GM21360 (cell line): ENCODE results near the gene DLL1.
A peak's percentile ranks its signal among the peaks of the same experiment; 100 is the strongest.

Experiments
- ATAC-seq: cut with Tn5 transposase; IDR thresholded peaks from one replicate; pipeline ENCODE4 v1.9.1; 2021; ENCODE audit warnings: mild to moderate bottlenecking, moderate library complexity; ENCODE audit not compliant: unreplicated experiment

The DLL1 gene

DNA sequence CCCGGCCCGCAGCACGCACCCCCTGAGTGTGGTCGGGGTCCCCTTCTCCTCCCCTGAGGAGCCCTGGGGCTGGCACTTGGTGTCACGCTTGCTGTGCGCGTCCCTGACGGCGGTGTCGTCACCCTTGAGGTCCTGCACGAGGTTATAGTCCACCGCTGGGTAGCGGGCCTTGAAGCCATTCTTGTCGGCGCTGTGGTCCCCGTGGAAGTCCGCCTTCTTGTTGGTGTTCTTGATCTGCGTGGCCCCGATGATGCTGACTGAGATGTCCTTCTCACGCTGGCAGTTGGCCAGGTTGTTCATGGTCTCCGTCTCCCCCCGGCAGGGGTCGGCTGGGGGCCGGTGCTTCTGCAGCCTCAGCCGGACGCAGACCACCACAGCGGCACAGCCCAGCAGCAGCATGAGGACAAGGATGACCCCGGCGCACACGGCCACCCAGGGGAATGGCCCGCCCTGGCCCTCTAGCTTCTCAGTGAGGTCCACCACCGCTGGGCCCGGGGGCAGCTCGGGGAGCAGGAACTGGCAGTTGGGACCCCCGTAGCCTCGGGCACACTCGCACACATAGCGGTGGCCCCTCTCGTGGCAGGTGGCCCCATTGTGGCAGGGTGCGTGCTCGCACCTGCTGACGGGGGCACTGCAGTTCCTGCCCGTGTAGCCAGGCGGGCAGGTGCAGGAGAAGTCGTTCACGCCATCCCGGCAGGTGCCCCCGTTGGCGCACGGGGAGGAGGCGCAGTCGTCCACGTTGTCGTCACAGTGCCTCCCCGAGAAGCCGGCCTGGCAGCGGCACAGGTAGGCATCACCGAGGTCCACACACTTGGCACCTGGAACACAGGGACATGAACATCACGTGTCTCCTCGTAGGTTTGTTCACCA, 7.4 kb downstream of the DLL1 start:
- no peak for ATAC-seq

DNA sequence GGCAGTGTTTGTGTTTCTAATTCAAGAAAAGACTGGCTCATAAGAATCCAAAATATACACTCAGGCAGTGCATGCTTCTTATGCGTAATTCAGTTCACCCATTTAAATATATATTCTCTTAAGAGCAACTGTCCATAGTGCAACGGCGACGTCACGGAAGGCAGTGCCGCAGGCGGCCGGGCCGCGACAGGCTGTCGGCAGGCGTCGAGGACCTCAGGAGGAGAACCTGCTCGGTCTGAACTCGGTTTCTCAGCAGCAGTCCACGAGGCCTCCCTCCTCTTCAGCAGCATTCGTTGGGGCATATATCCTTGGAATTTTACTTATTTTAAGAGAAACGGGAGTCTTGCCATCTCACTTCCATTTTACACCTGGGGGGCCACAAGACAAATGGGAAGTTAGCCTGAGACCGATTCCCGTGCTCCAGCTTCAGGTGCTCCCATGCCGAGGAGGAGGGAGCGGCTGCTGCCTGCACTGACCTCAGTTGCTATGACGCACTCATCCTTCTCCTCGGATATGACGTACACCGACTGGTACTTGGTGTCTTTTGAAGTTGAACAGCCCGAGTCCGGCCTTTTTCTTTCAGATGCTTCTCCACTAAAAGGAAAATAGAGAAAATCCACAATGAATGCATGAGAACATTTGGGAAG, 8.2 kb downstream of the DLL1 start:
- no peak for ATAC-seq

DNA sequence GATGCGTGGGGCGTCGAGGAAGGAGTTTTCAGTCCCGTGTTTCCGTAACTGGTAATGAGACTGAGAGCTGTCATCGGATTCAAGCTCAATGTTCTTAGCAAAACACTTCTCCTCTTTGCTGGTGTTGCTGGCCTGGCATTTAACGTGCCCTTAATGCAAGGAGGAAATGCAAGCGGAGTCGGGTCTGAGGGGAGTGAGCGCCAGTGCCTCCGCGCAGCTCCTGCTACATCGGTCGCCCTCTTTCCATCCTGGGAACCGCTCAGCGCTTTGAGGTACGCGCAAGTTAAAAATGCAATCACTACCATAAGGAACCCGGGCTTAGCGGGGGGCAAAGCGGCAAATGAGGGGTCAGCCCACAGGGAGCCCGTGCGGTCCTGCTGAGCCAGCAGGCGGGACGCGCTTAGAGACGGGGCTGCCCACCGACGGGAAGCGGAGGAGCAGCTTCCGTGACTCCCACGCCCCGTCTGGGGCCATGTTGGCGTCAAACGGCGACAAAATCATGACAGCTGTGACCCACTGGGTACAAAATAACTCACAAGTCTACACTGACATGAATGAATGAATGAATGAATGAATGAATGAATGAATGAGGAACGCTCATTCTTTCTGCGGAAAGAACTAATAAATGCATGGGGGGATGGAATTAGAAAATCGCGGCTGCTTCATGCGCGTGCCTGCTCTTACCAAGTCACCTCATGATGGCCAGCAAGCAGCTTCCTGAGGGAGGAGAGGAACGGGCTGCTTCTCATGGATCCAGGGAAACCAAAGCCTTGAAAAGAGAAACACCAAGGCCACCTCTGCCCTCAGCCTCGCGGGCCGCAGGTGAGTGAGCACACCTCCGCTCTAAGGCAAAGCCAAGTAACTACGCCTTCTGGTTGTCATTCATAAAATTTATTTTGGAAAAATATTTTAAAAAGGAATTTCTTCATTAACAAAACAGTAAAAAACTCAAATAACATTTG, 9.3 kb downstream of the DLL1 start:
- no peak for ATAC-seq

DNA sequence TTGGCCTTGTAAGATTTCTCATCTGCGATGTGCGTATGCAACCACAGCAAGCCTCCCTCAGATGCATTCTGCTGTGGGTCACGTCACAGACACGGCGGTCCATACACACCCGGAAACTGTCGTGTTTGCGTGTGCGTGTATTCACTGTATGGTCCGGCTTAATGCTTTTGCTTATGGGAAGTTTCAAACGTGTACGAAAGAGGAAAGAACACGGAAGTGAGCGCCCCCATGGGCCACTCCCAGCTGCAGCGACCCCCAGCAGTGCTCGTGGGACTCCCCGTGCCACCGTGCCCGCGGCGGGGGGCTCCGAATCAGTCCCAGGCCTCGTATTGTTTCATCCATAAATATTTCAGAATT, 10.2 kb downstream of the DLL1 start:
- ATAC-seq, result peak; percentile 28

DNA sequence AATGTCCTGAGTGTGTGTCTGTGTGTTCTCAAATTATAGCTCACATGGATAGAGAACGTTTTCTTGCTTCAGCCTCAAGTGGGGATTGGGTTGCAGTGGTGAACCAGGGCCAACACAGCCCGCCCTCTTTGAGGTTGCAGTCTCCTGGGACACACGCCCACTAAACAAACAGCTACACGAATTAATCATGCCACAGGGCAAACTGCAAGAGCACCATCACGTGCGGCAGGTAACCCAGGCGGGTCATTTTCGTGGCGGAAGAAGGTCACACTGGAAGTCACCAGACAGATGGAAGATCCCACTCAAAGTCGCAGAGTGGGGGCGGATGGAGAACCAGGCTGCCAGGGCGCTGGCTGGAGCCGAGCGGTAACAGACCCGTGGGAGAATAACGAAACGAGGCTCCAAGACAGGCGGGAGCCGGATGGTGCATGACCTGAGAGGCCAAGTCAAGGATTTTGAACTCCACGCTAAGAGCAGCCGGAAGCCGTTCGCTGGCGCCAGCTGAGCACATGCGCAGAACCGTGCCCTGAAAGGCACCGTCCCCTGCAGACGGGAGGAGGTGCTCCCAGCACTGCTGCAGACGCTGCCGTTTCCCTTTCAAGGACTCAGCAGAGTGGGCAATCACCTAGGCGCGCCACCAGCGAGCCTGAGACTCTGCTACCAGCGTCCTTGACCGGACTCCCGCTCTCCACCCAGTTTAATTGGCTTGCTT, 10.7 kb downstream of the DLL1 start:
- peak; percentile 82 for ATAC-seq

DNA sequence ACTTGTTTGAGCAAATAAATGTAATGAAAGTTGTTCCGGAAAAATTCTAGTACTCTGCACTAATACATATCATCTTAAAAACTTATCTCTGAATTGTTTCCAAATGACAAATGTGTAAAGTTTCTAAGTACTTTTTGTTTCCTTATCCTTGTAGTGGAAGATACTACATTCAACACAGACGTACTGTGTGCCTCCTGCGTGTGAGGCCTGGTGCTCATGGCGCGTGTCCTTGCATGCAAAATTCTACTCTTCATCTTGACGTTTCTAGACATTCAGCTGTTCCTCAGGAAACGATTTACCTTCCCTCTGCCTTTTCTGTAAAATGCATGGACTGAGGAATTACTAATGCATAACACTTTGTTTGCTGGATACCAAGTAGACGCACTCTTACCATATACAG, 11.5 kb downstream of the DLL1 start:
- ATAC-seq, result no peak

DNA sequence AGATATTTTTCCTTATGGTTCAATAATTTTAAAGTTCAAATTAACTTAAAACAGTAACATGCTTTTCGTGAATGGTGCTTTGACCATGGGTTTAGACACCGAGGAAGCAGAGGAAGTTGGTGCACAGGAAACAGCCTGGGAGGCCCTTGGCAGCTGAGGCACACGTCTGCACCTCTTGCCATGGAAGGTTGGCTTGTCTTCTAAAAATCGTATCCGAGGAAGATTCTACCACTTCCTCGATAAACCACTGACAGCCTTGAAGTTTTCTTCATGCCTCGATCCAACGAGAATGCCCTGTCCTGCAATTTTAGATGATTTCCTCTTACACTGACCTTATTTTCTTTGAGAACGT, 12.2 kb downstream of the DLL1 start:
- no peak for ATAC-seq

DNA sequence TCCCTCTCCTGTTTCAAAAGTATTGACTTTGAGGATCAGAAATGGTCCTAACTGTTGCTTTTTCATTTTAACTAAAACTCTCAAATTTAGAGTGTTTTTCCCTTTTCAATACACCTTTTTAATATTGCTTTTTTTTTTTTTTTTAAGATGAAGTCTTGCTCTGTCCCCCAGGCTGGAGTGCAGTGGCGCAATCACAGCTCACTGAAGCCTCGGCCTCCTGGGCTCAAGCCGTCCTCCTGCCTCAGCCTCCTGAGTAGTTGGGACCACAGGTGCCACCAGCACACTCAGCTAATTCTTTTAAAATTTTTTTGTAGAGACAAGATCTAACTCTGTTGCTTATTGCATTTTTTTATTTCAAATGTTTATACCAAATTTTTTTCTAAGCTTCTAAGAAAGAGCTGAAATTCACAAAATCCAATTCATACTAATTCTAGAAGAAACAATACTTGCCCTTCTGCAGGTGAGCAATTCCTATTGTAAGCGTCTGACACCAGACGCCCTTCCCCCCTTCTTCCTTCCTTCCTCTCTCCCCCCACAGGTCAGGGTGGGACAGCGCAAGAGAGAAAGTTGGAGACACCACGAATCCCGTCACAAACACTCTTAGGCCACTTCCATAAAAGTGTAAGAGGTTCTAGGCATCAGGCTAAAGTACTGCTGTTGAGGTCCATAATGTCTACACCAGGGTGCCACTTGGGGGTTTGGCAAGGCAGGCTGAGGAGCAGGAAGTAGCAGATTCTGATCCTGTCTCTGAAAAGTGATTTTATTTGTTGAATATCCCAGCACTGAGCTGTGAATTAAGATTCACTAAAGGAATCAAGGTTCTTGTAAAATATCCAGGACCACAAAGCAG, 12.8 kb downstream of the DLL1 start:
- ATAC-seq, result no peak

DNA sequence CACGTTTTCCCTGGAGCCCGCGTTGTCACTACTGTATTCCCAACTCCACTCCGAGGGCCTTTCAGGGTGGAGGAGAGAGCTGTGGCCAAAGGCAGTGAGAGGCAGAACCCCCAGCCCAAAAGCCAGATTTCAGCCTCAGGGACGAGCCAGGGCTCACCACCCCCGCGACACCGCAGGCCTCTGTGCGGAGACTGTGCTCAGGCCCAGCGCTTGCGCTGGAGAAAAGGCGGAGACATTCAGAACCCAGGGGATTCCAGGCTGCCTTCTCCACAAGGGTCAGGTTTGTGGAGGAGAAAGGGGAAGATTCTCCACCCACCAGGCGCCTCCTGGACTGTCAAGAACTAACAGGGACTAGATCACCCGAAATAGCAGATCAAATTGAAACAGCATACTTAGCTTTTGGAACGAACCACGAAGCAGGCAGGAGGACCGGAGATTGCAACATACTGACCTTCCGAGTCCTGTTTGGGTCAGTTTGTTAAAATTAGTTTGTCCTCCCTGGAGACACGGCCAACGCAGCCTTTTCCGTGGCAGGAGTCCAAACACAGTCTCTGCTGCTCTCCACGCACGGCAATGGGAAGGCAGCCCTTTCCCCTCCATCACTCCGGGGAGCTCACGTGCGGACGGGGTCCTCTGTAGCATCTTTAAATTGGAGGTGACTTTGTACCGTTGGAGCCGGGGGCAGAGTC, 14.4 kb downstream of the DLL1 start:
- no peak for ATAC-seq

DNA sequence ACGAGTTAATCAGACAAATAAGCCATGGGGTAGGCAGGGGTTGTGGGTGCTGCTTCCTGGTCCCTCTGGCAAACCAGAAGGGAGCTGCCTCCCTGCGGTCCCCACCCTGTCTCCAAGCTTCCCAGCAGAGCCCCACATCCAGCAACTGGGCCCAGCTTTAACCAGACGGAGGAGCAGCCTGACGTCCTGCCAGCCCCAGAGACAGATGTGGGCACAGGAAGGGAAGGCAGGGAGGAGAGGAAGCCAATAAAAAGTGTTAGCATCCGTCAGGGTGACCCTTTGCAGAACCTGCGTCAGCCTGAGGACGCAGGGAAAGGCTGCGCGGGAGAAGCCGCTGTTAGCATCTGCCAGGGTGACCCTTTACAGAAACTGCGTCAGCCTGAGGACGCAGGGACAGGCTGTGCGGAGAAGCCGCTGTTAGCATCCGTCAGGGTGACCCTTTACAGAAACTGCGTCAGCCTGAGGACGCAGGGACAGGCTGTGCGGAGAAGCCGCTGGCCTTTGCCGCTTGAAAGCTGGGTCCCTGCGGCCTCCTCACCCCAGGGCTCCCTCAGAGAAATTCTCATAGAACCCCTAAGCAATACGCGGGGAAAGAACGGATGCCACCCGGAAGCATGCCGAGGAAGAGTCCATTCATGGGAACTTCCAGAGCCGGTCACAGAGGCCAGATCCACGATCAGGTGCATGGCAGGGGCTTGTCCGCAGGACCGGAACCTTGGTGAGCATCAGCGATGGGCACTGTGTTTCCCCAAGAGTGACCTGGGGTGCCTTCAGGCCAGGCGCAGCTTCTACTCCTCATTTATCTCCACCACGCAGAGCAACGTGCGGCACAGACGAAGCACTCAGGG, 15.9 kb downstream of the DLL1 start:
- ATAC-seq, result no peak

DNA sequence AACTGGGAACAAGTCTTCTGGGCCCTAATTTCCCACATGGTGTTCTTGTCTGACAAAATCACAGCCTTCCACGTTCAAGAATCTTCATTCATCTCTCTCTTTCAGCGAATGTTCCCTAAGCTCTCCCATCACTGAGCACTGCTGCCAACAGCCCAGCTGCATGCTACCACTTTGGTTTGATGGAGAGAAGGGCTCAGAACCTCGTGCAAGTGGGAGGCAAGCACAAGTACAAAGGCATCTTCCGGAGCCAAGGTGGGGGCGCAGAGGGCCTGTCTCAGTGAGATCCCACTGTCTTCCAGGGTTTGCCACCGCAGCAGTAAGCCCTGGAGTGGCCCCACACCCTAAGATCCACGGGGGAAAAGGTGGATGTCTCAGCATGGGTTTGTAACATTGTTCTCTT, 17.2 kb downstream of the DLL1 start:
- no peak for ATAC-seq

DNA sequence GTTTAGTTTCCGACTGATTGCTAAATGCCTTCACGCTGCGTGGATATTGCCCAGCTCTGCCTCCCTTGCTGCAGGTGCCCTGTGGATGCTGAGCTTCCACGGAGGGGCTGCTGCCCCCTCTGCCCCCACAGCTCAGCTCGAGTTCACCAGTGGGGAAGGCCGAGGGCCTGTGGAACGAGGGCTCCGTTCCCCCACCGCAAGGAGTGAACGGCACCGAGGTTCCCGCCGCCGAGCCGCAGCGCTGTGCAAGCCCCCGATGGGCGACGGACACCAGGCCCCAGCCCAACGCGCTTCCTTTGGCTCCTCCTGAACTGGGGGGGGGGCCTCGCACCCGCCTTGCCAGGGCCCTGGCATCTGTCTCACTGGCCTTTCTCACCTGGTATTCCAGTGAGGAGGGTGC, 17.7 kb downstream of the DLL1 start:
- no peak for ATAC-seq

DNA sequence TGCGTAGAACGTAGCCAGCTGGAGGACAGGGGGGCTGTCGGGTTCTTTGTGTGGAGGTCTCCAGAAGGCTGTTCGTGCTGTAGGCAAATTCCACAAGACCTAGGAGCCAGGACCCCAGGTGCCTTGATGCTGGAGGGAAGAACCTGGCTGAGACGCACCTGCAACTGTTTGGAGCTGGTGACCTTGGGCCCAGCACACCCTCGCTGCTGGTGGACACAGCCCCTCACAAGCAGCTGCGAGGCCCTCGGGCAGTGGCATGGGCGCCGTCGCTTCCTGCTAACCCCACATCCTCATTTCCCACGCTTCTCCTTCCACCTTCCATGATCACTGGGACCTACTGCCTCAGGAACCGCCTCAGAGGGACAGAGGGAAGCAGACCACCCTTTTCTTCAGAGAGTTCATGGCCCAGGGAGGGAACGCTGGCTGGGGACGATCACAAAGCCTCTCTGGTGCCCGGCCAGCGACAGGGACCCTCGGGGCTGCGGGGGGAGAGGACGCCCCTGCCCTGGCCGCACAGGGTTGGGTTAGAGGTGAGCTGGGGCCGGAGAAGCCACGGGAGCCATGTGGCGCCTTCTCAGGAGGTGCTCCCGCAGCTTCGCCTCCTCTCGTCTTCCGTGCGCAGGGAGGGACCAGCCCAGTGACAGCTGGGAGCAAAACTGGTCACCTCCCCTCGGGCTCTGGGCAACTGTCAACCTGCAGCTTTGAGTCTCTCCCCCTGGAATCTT, 18.4 kb downstream of the DLL1 start:
- ATAC-seq, result no peak

DNA sequence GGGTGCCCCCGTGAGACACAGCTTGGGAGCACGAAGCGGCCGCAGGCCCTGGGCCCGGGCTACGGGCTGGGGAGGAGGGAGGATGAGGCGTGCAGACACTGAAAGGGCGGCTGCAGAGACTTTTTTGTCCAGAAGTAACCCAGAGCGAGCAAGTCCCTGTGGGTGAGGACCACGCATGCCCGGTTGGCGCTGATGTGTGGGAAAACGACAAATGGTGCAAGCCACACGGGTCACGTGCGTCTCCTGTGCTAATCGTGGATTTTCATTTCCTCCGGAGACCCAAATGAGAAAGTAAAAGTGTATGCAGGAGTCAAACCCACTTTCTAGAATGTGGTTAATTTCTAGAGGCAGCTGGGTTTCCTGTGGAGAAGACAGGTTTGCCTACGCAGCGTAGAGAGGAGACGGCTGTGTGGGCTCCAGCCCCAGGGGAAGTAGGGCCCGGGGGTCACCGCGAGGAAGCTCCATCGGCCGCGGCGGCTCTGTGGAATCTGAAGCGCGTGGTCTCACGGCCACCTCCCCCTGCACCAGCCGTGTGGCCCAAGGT, 19.0 kb downstream of the DLL1 start:
- peak; percentile 96 for ATAC-seq

DNA sequence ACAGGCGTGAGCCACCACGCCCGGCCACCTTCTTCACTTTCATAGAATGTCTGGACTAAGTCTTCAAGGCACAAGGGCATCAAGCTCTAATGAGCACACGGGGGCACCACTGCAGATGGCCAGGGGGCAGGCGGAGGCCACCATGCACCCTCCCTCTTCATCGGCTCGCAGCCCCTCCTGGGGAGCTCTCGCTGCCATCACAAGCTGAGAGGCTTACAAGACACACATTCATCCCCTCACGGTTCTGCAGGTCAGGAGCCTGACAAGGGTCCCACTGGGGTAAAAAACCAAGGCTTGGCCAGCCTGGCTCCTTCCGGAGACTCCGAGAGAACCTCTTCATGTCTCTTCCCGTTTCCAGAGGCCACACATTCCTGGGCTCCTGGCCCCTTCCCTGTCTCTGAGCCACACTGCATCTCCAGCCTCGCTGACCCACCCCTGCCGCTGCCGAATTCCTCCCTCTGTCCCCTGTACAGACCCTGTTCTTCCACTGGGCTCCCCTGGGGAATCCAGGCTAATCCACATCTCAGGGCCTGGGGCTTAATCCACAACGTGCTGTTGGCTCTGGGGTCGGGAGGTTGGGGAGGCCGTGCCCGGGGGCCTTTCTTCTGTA, 19.8 kb downstream of the DLL1 start:
- ATAC-seq, result no peak

DNA sequence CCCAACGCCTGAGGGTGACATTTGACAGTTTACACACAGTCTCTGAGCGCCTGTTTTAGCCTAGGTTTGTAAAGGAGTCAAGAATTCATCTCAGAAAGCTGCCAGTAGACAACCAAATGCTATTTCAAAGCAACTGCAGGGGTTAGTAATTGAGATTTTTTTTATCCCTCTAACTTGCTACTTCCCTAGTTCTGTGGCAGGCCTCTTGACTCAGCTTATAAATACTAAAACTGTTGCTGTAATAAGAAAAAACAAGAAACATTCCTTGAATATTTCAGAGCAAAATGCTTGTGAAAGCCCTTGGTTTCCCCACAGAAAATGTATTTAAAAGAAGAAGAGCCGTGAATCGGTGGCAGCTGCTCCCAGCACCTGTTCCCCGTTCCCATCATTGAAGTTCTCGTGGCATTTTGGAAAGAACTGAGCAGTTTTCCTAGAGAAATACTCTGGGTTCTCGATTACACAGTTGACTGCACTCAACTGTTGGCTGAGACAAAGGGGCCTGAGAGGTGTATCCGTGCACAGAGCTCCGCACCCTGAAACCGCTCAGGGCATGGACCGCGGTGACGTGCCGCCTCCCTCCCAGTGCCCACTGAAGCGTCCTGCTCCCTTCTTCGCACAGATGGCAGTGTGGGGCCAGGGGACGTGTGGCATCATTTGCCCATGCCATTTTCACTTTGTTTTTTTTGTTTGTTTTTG, 20.9 kb downstream of the DLL1 start:
- no peak for ATAC-seq
